ENCODE data around the gene TDRD10. TPM values are rescaled to one million over a fixed set of nuclear protein-coding genes. Genes with fewer than 3 reads are reported as not detected.
A peak's percentile ranks its signal among the peaks of the same experiment; 100 is the strongest.

Gene TDRD10
- total RNA-seq, 1 experiment from 2014 or later: not detected

GRCh38 chr1:154550070-154550469 is 48.1 kb downstream of the TDRD10 start:
- BruUV-seq (replicated peaks): TSS peak; percentile 23
- Histone ChIP-seq H3K4me3 (ENCODE audit: low read length) (no peak overlapping the region), H3K9ac (ENCODE audit: low read length) (no peak overlapping the region), H3K9me3 (ENCODE audit: low read length) (no peaks in the 10 kb centered on the region), H3F3A (ENCODE audit: low read length, unreplicated experiment) (no peaks in the 10 kb centered on the region), H3K4me1 (ENCODE audit: insufficient read depth, low read length) (no peaks in the 10 kb centered on the region), H3K27me3 (ENCODE audit: low read length) (no peaks in the 10 kb centered on the region), H3K79me2 (ENCODE audit: low read length) (peaks cover 7% of the 10 kb centered on the region; the same call in 1 of the 2 replicates), H4K20me1 (ENCODE audit: low read length) (0 out of 2 replicates have a peak, but pooled peaks cover 10% of the 10 kb centered on the region), H3K36me3 (ENCODE audit: low read depth, low read length) (peaks cover 58% of the 10 kb centered on the region), H3K9me2 (replicated peaks; ENCODE audit: low read length) (no peaks in the 10 kb centered on the region), H3K4me2 (ENCODE audit: low read length) (no peak overlapping the region), H3K27ac (ENCODE audit: low read length) (no peak overlapping the region), H2AFZ (ENCODE audit: low read length) (no peak overlapping the region)
- TF ChIP-seq CTCF (conservative IDR thresholded peaks at IDR 0.05; ENCODE audit: low read depth, low read length) (no peak), EZH2 (IDR thresholded peaks at IDR 0.05; ENCODE audit: low read length, unreplicated experiment) (no peak), EZH2phosphoT487 (IDR thresholded peaks at IDR 0.05; ENCODE audit: borderline replicate concordance, low read length) (no peak)
- POLR2A ChIA-PET (ENCODE audit: unreplicated experiment): no interaction called here
- no peak for DNase-seq
- CTCF ChIA-PET: no interaction called here
- intact Hi-C loops (cut with micrococcal nuclease): no loop called here
- no peak for ATAC-seq

- Histone ChIP-seq H3K9me3 (ENCODE audit: low read length) (no peaks in the 10 kb centered on the region), H3F3A (ENCODE audit: low read length, unreplicated experiment) (no peaks in the 10 kb centered on the region), H3K4me2 (ENCODE audit: low read length) (no peak overlapping the region), H3K9me2 (replicated peaks; ENCODE audit: low read length) (no peaks in the 10 kb centered on the region), H3K27ac (ENCODE audit: low read length) (no peak overlapping the region), H3K36me3 (ENCODE audit: low read depth, low read length) (peaks cover 64% of the 10 kb centered on the region), H3K79me2 (ENCODE audit: low read length) (peaks cover 13% of the 10 kb centered on the region), H3K4me3 (ENCODE audit: low read length) (no peak overlapping the region), H3K9ac (ENCODE audit: low read length) (no peak overlapping the region), H4K20me1 (ENCODE audit: low read length) (0 out of 2 replicates have a peak, but pooled peaks cover 10% of the 10 kb centered on the region), H2AFZ (ENCODE audit: low read length) (no peak overlapping the region), H3K27me3 (ENCODE audit: low read length) (no peaks in the 10 kb centered on the region), H3K4me1 (ENCODE audit: insufficient read depth, low read length) (no peaks in the 10 kb centered on the region)
- BruUV-seq (replicated peaks): no TSS peak
- ATAC-seq: no peak
- TF ChIP-seq EZH2 (IDR thresholded peaks at IDR 0.05; ENCODE audit: low read length, unreplicated experiment) (no peak), CTCF (conservative IDR thresholded peaks at IDR 0.05; ENCODE audit: low read depth, low read length) (no peak), EZH2phosphoT487 (IDR thresholded peaks at IDR 0.05; ENCODE audit: borderline replicate concordance, low read length) (no peak)
- intact Hi-C loops (cut with micrococcal nuclease): no loop called here
- no peak for DNase-seq
- POLR2A ChIA-PET (ENCODE audit: unreplicated experiment): no interaction called here
- CTCF ChIA-PET: no interaction called here
Measured at GRCh38 chr1:154550657-154551056, 48.6 kb downstream of the TDRD10 start.

- no peaks in the 10 kb centered on the region for H3F3A ChIP-seq (ENCODE audit: low read length, unreplicated experiment)
- no peak overlapping the region for H3K4me3 ChIP-seq (ENCODE audit: low read length)
- ChIA-PET POLR2A (ENCODE audit: unreplicated experiment) (no interaction called here), CTCF (no interaction called here)
- 0 out of 2 replicates have a peak, but pooled peaks cover 12% of the 10 kb centered on the region for H4K20me1 ChIP-seq (ENCODE audit: low read length)
- no peaks in the 10 kb centered on the region for H3K9me2 ChIP-seq (replicated peaks; ENCODE audit: low read length)
- no peak for TF ChIP-seq EZH2 (IDR thresholded peaks at IDR 0.05; ENCODE audit: low read length, unreplicated experiment)
- no peak for TF ChIP-seq EZH2phosphoT487 (IDR thresholded peaks at IDR 0.05; ENCODE audit: borderline replicate concordance, low read length)
- TF ChIP-seq CTCF (conservative IDR thresholded peaks at IDR 0.05; ENCODE audit: low read depth, low read length): no peak
- H3K4me2 ChIP-seq (ENCODE audit: low read length): no peak overlapping the region
- no peak for ATAC-seq
- BruUV-seq (replicated peaks): no TSS peak
- no peak overlapping the region for H3K27ac ChIP-seq (ENCODE audit: low read length)
- DNase-seq: no peak
- H3K36me3 ChIP-seq (ENCODE audit: low read depth, low read length): peaks cover 68% of the 10 kb centered on the region
- intact Hi-C loops (cut with micrococcal nuclease): no loop called here
- H3K9me3 ChIP-seq (ENCODE audit: low read length): no peaks in the 10 kb centered on the region
- peaks cover 6% of the 10 kb centered on the region for H3K4me1 ChIP-seq (ENCODE audit: insufficient read depth, low read length)
- H3K27me3 ChIP-seq (ENCODE audit: low read length): no peaks in the 10 kb centered on the region
- H3K79me2 ChIP-seq (ENCODE audit: low read length): peaks cover 21% of the 10 kb centered on the region
- H2AFZ ChIP-seq (ENCODE audit: low read length): no peak overlapping the region
- no peak overlapping the region for H3K9ac ChIP-seq (ENCODE audit: low read length)
Measured at GRCh38 chr1:154551474-154551873, 49.5 kb downstream of the TDRD10 start.
